ENCODE data around the gene OCRL. TPM values are rescaled to one million over a fixed set of nuclear protein-coding genes. Genes with fewer than 3 reads are reported as not detected.

The OCRL gene
- total and polyA plus RNA-seq, 12 donors: 24.2 to 48.6 (median 34.3) TPM

DNA sequence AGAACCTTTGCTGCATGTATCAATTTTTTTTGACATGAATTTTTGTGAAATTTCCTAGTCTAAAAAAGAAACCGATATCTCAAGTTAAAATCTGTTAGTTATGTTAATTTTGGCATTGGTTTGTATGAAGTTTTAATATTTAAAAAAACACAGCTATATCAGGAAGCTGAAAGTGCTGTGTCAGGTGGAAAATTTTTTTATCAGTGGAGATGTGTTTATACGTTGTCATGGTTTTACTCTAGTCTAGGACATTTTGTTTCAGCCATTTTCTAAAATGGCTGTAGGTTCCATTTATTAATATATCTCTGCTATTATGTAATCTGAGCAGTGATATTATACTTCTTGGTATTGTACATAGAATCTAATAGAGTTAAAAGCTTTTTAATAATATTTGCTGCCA lies 34.2 kb downstream of the OCRL start:
- intact Hi-C loops (cut with DNase I): no loop called here
- DNase-seq: no peak
- 62 to 70% (median 69%) methylated on average over 2 of the region's 2 CpGs for WGBS, 4 donors

DNA sequence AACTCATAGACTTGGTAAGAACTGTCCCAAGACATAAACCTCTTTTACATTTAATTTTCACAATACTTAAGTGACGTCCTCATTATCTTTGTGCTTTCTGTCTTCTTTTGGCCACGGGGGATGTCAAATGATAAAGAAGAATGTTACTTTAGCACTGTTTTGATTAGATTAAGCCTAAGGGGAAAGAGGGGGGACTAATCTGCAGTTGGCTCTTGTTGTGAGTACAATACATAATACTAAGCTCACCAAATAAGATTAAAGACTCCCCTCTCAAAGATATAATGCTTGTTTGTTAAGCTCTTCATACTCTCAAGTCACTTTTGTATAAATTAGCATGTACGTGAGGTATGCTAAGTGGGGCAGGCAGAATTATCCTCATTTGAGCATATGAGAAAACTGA lies 36.5 kb downstream of the OCRL start:
- Histone ChIP-seq H3K36me3 (replicated peaks in 1 of 2) (peaks cover 0 to 17% of the 10 kb centered on the region in 2 donors), H3K27me3 (no peaks in the 10 kb centered on the region), H3K4me1 (replicated peaks in 1 of 2) (no peaks in the 10 kb centered on the region), H3K4me3 (no peak overlapping the region), H3K9me3 (replicated peaks in 1 of 3) (no peaks in the 10 kb centered on the region), H3K27ac (no peak overlapping the region)
- TF ChIP-seq, protein P1, sequence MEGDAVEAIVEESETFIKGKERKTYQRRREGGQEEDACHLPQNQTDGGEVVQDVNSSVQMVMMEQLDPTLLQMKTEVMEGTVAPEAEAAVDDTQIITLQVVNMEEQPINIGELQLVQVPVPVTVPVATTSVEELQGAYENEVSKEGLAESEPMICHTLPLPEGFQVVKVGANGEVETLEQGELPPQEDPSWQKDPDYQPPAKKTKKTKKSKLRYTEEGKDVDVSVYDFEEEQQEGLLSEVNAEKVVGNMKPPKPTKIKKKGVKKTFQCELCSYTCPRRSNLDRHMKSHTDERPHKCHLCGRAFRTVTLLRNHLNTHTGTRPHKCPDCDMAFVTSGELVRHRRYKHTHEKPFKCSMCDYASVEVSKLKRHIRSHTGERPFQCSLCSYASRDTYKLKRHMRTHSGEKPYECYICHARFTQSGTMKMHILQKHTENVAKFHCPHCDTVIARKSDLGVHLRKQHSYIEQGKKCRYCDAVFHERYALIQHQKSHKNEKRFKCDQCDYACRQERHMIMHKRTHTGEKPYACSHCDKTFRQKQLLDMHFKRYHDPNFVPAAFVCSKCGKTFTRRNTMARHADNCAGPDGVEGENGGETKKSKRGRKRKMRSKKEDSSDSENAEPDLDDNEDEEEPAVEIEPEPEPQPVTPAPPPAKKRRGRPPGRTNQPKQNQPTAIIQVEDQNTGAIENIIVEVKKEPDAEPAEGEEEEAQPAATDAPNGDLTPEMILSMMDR (IDR thresholded peaks at IDR 0.05): no peak
- no peak for DNase-seq
- WGBS, 4 donors: 58 to 72% (median 61%) methylated on average over 2 to 3 of the region's 3 CpGs
- intact Hi-C loops (cut with DNase I): no loop called here

More for the DNA sequence above, 34.2 kb downstream of the OCRL start:
- TF ChIP-seq, protein P1 (IDR thresholded peaks at IDR 0.05): no peak
- TF ChIP-seq POLR2A (IDR thresholded peaks at IDR 0.05): no peak
- H3K4me1 ChIP-seq (replicated peaks in 1 of 2): no peaks in the 10 kb centered on the region
- H3K27ac ChIP-seq: no peak overlapping the region
- H3K9me3 ChIP-seq (replicated peaks in 1 of 3): no peaks in the 10 kb centered on the region
- H3K27me3 ChIP-seq: no peaks in the 10 kb centered on the region
- H3K4me3 ChIP-seq: no peak overlapping the region
- peaks cover 0 to 21% of the 10 kb centered on the region in 2 donors for H3K36me3 ChIP-seq (replicated peaks in 1 of 2)

DNA sequence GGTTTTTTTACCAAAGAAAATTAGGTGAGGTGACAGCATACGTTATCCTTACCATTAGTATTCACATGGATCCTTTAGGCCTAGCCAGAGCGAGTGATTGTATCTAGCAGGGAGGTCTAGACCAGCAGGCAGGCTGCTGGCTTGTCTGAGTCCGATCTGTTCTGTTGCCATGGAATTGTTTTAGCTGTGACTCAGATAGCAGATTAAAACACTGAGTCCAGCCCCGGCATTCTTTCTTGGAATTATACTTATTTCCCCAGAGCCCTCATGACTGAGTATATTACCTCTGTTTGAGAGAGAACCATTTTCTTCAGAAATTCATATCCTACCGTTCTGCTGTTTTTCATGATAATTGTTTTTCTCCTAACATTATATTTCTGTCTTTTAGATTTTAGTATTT lies 37.4 kb downstream of the OCRL start:
- no peaks in the 10 kb centered on the region for H3K27me3 ChIP-seq
- no peaks in the 10 kb centered on the region for H3K4me1 ChIP-seq (replicated peaks in 1 of 2)
- H3K27ac ChIP-seq: no peak overlapping the region
- H3K4me3 ChIP-seq: no peak overlapping the region
- no peaks in the 10 kb centered on the region for H3K9me3 ChIP-seq (replicated peaks in 1 of 3)
- WGBS, 4 donors: 28 to 50% (median 46%) methylated on average over 5 of the region's 5 CpGs
- peak in 5 of 7 donors; percentile 32 to 50 (median 46) for DNase-seq
- TF ChIP-seq, protein P1 (IDR thresholded peaks at IDR 0.05): no peak
- TF ChIP-seq POLR2A (IDR thresholded peaks at IDR 0.05): no peak
- peaks cover 0 to 17% of the 10 kb centered on the region in 2 donors for H3K36me3 ChIP-seq (replicated peaks in 1 of 2)
- intact Hi-C loops (cut with DNase I): no loop called here

DNA sequence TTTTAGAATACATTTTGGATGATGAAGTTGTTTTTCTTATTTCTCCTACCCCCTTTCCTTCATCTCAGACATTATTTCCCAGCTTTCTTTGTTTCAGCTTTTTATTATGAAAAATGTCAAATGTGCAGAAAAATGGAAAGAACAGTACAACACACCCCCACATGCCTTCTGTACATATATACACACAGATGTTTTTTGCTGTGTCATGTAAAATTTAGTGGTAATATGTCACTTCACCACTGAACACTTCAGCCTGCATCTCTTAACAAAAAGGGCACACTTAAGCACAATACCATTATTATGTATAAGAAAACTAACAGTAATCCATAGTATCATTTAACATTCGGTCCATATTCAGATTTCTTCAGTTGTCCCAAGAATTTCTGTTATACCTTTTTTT lies 37.8 kb downstream of the OCRL start:
- H3K27ac ChIP-seq: no peak overlapping the region
- peaks cover 0 to 17% of the 10 kb centered on the region in 2 donors for H3K36me3 ChIP-seq (replicated peaks in 1 of 2)
- intact Hi-C loops (cut with DNase I): no loop called here
- no peaks in the 10 kb centered on the region for H3K9me3 ChIP-seq (replicated peaks in 1 of 3)
- no peak for DNase-seq
- TF ChIP-seq, protein P1 (IDR thresholded peaks at IDR 0.05): no peak
- TF ChIP-seq POLR2A (IDR thresholded peaks at IDR 0.05): no peak
- H3K4me1 ChIP-seq (replicated peaks in 1 of 2): no peaks in the 10 kb centered on the region
- 58 to 98% (median 83%) methylated on average over 1 of the region's 1 CpG for WGBS, 4 donors
- H3K27me3 ChIP-seq: no peaks in the 10 kb centered on the region
- no peak overlapping the region for H3K4me3 ChIP-seq
